Liver (tissue), 9 donors: ENCODE data around the gene TMEM220. TPM values are rescaled to one million over a fixed set of nuclear protein-coding genes. Genes with fewer than 3 reads are reported as not detected.

Experiments used
- DNase-seq: peaks from one replicate; pipeline ENCODE4 v3.0.0-alpha.2; 2017; ENCODE audit warnings: low spot score
- H3K27ac ChIP-seq, 2 donors: one replicate each; pipeline ENCODE4 v1.7.0; 2013; ENCODE audit warnings: inconsistent platforms in 2 of 2, low read length in 2 of 2, control low read depth in 1 of 2, low read depth in 1 of 2, mild to moderate bottlenecking in 1 of 2
- H3K27me3 ChIP-seq, 4 donors: one replicate each; pipeline versions ENCODE4 v1.6.1 to v1.7.0; 2013; ENCODE audit warnings: low read length in 3 of 4, inconsistent platforms in 1 of 4, mild to moderate bottlenecking in 1 of 4, moderate library complexity in 1 of 4; ENCODE audit not compliant: control insufficient read depth in 4 of 4, insufficient read depth in 4 of 4
- H3K36me3 ChIP-seq, 4 donors: one replicate each; pipeline versions ENCODE4 v1.6.1 to v1.7.0; 2013; ENCODE audit warnings: low read length in 3 of 4, mild to moderate bottlenecking in 3 of 4, low read depth in 1 of 4, moderate library complexity in 1 of 4; ENCODE audit not compliant: control insufficient read depth in 4 of 4, insufficient read depth in 3 of 4
- H3K4me1 ChIP-seq, 4 donors: one replicate each; pipeline versions ENCODE4 v1.6.1 to v1.7.0; 2013; ENCODE audit warnings: low read length in 3 of 4, mild to moderate bottlenecking in 3 of 4, moderate library complexity in 1 of 4; ENCODE audit not compliant: control insufficient read depth in 4 of 4, insufficient read depth in 4 of 4
- H3K4me3 ChIP-seq, 3 donors: one replicate each; pipeline versions ENCODE4 v1.6.1 to v1.7.0; 2013; ENCODE audit warnings: low read length in 3 of 3, control low read depth in 1 of 3, low read depth in 1 of 3, mild to moderate bottlenecking in 1 of 3
- H3K9ac ChIP-seq, 2 donors: one replicate each; pipeline ENCODE4 v1.7.0; 2013; ENCODE audit warnings: low read length in 2 of 2, mild to moderate bottlenecking in 2 of 2, moderate library complexity in 2 of 2, control low read depth in 1 of 2, low read depth in 1 of 2
- H3K9me3 ChIP-seq, 4 donors: one replicate each; pipeline versions ENCODE4 v1.6.1 to v1.7.0; 2013; ENCODE audit warnings: low read length in 3 of 4; ENCODE audit not compliant: control insufficient read depth in 4 of 4
- ATF3 ChIP-seq: IDR thresholded peaks from 2 replicates; pipeline ENCODE4 v1.6.1; 2016; ENCODE audit warnings: antibody characterized with exemption
- EGR1 ChIP-seq, 2 donors: IDR thresholded peaks; 2 replicates each; pipeline ENCODE4 v1.6.1; 2016 to 2018; ENCODE audit warnings: antibody characterized with exemption in 2 of 2, low read depth in 2 of 2
- FOXA1 ChIP-seq: IDR thresholded peaks from 2 replicates; pipeline ENCODE4 v1.6.1; 2016; ENCODE audit warnings: antibody characterized with exemption
- GABPA ChIP-seq, 2 donors: IDR thresholded peaks in 1 of 2; conservative IDR thresholded peaks in 1 of 2; 2 replicates each; pipeline ENCODE4 v1.6.1; 2016; ENCODE audit warnings: antibody characterized with exemption in 2 of 2, mild to moderate bottlenecking in 1 of 2, moderate library complexity in 1 of 2
- HNF4A ChIP-seq, 2 donors: conservative IDR thresholded peaks; 2 replicates each; pipeline ENCODE4 v1.6.1; 2016; ENCODE audit warnings: antibody characterized with exemption in 2 of 2, mild to moderate bottlenecking in 2 of 2
- JUND ChIP-seq, 2 donors: IDR thresholded peaks; 2 replicates each; pipeline ENCODE4 v1.6.1; 2016; ENCODE audit warnings: antibody characterized with exemption in 2 of 2
- REST ChIP-seq: IDR thresholded peaks from 2 replicates; pipeline ENCODE4 v1.6.1; 2016; ENCODE audit warnings: antibody characterized with exemption, mild to moderate bottlenecking
- RXRA ChIP-seq, 2 donors: IDR thresholded peaks; 2 replicates each; pipeline ENCODE4 v1.6.1; 2017 to 2018; ENCODE audit warnings: antibody characterized with exemption in 2 of 2, mild to moderate bottlenecking in 1 of 2
- TAF1 ChIP-seq: conservative IDR thresholded peaks from 2 replicates; pipeline ENCODE4 v1.6.1; 2016; ENCODE audit warnings: antibody characterized with exemption, mild to moderate bottlenecking
- WGBS: extraction: QIAGEN DNeasy Blood & Tissue Kit; methylation state at CpG from one replicate; pipeline ENCODE4 v1.1.7; 2013; 5-methylcytosine and 5-hydroxymethylcytosine counted together
- polyA plus RNA-seq, 2 donors: library from polyadenylated mRNA; stranded (reverse) in 1 of 2; unstranded in 1 of 2; fragments of 200-250 nt in 1 of 2; fragments of >200 nt in 1 of 2; fragmentation: Nextera tagmentation in 1 of 2; extraction: Ambion mirVana in 1 of 2; gene quantifications; one replicate each; pipeline versions ENCODE4 v1.2.1 to v1.2.3, GENCODE V29; 2013 to 2015
- total RNA-seq, 2 donors: library from RNA; depleted of rRNA; stranded (reverse); fragments of >200 nt; gene quantifications; one replicate each; pipeline ENCODE4 v1.2.3, GENCODE V29; 2014
- TF ChIP-seq, protein P1 (sequence below): IDR thresholded peaks from 2 replicates; pipeline ENCODE4 v1.6.1; 2016; ENCODE audit warnings: antibody characterized with exemption
- donor health status: healthy.
- donor health status: healthy.
- donor health status: healthy.
- donor health status: healthy.
- donor health status: healthy.

The TMEM220 gene
- total and polyA plus RNA-seq, 4 donors = 19.6 to 126 (median 28.8) TPM

DNA sequence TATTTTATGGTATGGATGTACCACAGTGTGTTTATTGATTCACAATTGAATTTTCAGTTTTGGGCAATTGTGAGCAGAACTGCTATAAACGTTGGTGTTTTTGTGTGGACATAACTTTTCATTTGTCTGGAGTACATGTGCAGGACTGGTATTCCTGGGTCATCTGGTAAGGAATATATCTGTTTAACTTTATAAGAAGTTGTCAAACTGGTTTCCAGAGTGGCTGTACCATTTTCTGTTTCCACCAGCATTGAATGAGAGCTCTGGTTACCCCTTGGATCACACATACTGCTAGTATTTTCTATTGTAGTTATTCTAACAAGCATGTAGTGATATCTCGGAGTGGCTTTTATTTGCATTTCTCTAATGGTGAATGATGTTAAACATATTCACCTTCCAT, 49.8 kb upstream of the TMEM220 start:
- Histone ChIP-seq H3K4me3 (no peak overlapping the region), H3K9me3 (no peaks in the 10 kb centered on the region), H3K36me3 (no peaks in the 10 kb centered on the region), H3K4me1 (no peaks in the 10 kb centered on the region), H3K27me3 (no peaks in the 10 kb centered on the region), H3K27ac (no peak overlapping the region), H3K9ac (no peak overlapping the region)
- WGBS = 70% methylated on average over 2 of the region's 2 CpGs
- no peak for TF ChIP-seq JUND (IDR thresholded peaks at IDR 0.05)
- TF ChIP-seq GABPA (IDR thresholded peaks at IDR 0.05 in 1 of 2, conservative IDR thresholded peaks at IDR 0.05 in 1 of 2) = no peak
- no peak for TF ChIP-seq EGR1 (IDR thresholded peaks at IDR 0.05; ENCODE audit: low read depth in 2 of 2)
- no peak for TF ChIP-seq ATF3
- no peak for TF ChIP-seq FOXA1
- TF ChIP-seq, protein P1, sequence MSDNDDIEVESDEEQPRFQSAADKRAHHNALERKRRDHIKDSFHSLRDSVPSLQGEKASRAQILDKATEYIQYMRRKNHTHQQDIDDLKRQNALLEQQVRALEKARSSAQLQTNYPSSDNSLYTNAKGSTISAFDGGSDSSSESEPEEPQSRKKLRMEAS = no peak
- no peak for DNase-seq

- 68% methylated on average over 6 of the region's 6 CpGs for WGBS
- Histone ChIP-seq H3K9ac (no peak overlapping the region), H3K36me3 (no peaks in the 10 kb centered on the region), H3K4me3 (no peak overlapping the region), H3K27me3 (no peaks in the 10 kb centered on the region), H3K27ac (no peak overlapping the region), H3K9me3 (no peaks in the 10 kb centered on the region), H3K4me1 (no peaks in the 10 kb centered on the region)
- no peak for TF ChIP-seq GABPA (IDR thresholded peaks at IDR 0.05 in 1 of 2, conservative IDR thresholded peaks at IDR 0.05 in 1 of 2)
- TF ChIP-seq RXRA (IDR thresholded peaks at IDR 0.05) = no peak
- peak in 1 of 2 donors; percentile 27 for TF ChIP-seq HNF4A (conservative IDR thresholded peaks at IDR 0.05)
- no peak for DNase-seq
Observed at GRCh38 chr17:10777890-10778289, 48.1 kb upstream of the TMEM220 start.

DNA sequence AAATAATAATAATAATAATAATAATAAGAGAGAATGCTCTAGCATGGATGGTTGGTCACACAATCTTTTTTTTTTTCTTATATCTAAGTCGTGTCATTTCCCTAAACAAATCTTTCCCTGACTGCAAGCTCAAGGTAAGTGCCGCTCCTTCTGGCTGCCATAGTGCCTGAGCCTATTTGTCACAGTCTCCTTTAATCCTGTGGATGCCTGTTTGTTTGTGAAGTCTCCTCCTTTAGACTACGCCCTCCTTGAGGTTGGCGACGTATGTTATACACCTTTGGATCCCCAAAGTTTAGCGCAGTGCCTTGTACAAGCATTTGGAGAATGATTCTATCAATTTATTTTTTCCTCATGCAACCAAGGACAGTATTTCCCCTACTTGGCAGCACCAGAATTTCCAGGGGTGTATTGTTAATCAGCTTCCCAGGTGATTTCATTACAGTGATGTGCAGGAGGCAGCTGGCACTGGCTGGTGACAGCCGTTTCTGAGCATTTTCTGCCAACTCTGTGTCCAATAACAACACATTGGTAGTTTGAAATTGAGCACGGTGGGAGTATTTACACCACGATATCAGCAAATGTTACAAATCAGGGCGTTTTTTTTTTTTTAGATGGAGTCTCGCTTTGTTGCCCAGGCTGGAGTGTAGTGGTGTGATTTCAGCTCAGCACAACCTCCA, 47.4 kb upstream of the TMEM220 start:
- Histone ChIP-seq H3K27ac (no peak overlapping the region), H3K9ac (no peak overlapping the region), H3K36me3 (no peaks in the 10 kb centered on the region), H3K27me3 (no peaks in the 10 kb centered on the region), H3K9me3 (peaks cover 0 to 1% (median 0%) of the 10 kb centered on the region in 4 donors), H3K4me3 (no peak overlapping the region), H3K4me1 (no peaks in the 10 kb centered on the region)
- no peak for TF ChIP-seq REST
- TF ChIP-seq GABPA (IDR thresholded peaks at IDR 0.05 in 1 of 2, conservative IDR thresholded peaks at IDR 0.05 in 1 of 2) = no peak
- TF ChIP-seq ATF3 = no peak
- TF ChIP-seq TAF1 = no peak
- WGBS = 78% methylated on average over 11 of the region's 11 CpGs
- no peak for DNase-seq
